ENCODE measurements around the gene NGRN. TPM values are rescaled to one million over a fixed set of nuclear protein-coding genes. Genes with fewer than 3 reads are reported as not detected.

The NGRN gene
- total and polyA plus RNA-seq, 2 experiments from 2014 or later: 88.9 to 131 TPM

- no peak for TF ChIP-seq ZNF462 (CRISPR knock-in tag; IDR thresholded peaks at IDR 0.05)
- no peak for TF ChIP-seq ZNF331 (CRISPR knock-in tag; IDR thresholded peaks at IDR 0.05; ENCODE audit: low read depth)
- no peak for TF ChIP-seq JUNB (IDR thresholded peaks at IDR 0.05; ENCODE audit: unreplicated experiment)
- no peak for TF ChIP-seq ETS1 (IDR thresholded peaks at IDR 0.05)
- no peak for TF ChIP-seq POLR2AphosphoS5 (IDR thresholded peaks at IDR 0.05; ENCODE audit: low read depth)
- no peak for TF ChIP-seq CREB1 (CRISPR knock-in tag; IDR thresholded peaks at IDR 0.05; ENCODE audit: low read depth)
Measured at GRCh38 chr15:90266485-90266884, 1.0 kb downstream of the NGRN start (continued).

GRCh38 chr15:90268415-90268814 is 2.9 kb downstream of the NGRN start:
- peak overlapping the region; percentile 51; the same call in 1 of the 2 replicates for H3K27ac ChIP-seq (ENCODE audit: low read depth)
- peaks cover 20% of the 10 kb centered on the region for H3K4me1 ChIP-seq (ENCODE audit: insufficient read depth)
- H3K4me3 ChIP-seq: peak overlapping the region; percentile 76; the same call in 1 of the 2 replicates
- Mint-ChIP-seq H3K9me3 (no peaks in the 10 kb centered on the region), H3K4me1 (peaks cover 28% of the 10 kb centered on the region), H3K27ac (peak overlapping the region; percentile 28), H3K27me3 (ENCODE audit: insufficient read depth, low read depth, poor library complexity) (peaks cover 16% of the 10 kb centered on the region), H3K4me3 (peak overlapping the region; percentile 61), H3K36me3 (ENCODE audit: low read depth) (peaks cover 69% of the 10 kb centered on the region)
- H3K79me2 ChIP-seq (replicated peaks; ENCODE audit: insufficient read depth): peaks cover 71% of the 10 kb centered on the region
- H3K27me3 ChIP-seq (ENCODE audit: insufficient read depth): no peaks in the 10 kb centered on the region
- H3F3A ChIP-seq (replicated peaks; ENCODE audit: low read depth): peaks cover 25% of the 10 kb centered on the region
- no peak overlapping the region for H2AFZ ChIP-seq
- H3K9me2 ChIP-seq (ENCODE audit: insufficient read depth): no peaks in the 10 kb centered on the region
- H3K4me2 ChIP-seq: peak overlapping the region; percentile 89
- peaks cover 39% of the 10 kb centered on the region for H4K20me1 ChIP-seq (replicated peaks; ENCODE audit: insufficient read depth)
- DNase-seq (ENCODE audit: low spot score): peak; percentile 34
- ATAC-seq: no peak
- H3K36me3 ChIP-seq (ENCODE audit: insufficient read depth): peaks cover 20% of the 10 kb centered on the region
- TF ChIP-seq CTCF (conservative IDR thresholded peaks at IDR 0.05; ENCODE audit: low read depth in 2 of 2): no peak
- no peak for TF ChIP-seq ETS1 (IDR thresholded peaks at IDR 0.05)
